Osteoblast (primary cell): Measurements from ENCODE around the gene GAS7. TPM values are rescaled to one million over a fixed set of nuclear protein-coding genes. Genes with fewer than 3 reads are reported as not detected.

Experiments used
- DNase-seq: peaks from one replicate; pipeline ENCODE4 v3.0.0; 2011; ENCODE audit warnings: low spot score, mixed read lengths; ENCODE audit not compliant: insufficient read length; ENCODE audit errors: missing footprints
- H2AFZ ChIP-seq: 2 replicates; pipeline ENCODE4 v1.6.0; 2011; ENCODE audit warnings: mild to moderate bottlenecking, low read length
- H3K27ac ChIP-seq: 2 replicates; pipeline ENCODE4 v1.5.1; 2011; ENCODE audit warnings: mild to moderate bottlenecking, low read depth, low read length, moderate library complexity
- H3K27me3 ChIP-seq: 2 replicates; pipeline ENCODE4 v1.6.0; 2012; ENCODE audit warnings: mild to moderate bottlenecking, control low read depth, inconsistent platforms, low read length, moderate library complexity; ENCODE audit not compliant: insufficient read depth
- H3K36me3 ChIP-seq: 2 replicates; pipeline ENCODE4 v1.5.1; 2011; ENCODE audit warnings: mild to moderate bottlenecking, low read length, control low read depth, moderate library complexity; ENCODE audit not compliant: insufficient read depth
- H3K4me1 ChIP-seq: 2 replicates; pipeline ENCODE4 v1.5.1; 2011; ENCODE audit warnings: mild to moderate bottlenecking, low read length, control low read depth, moderate library complexity; ENCODE audit not compliant: insufficient read depth
- H3K4me2 ChIP-seq: 2 replicates; pipeline ENCODE4 v1.6.0; 2011; ENCODE audit warnings: mild to moderate bottlenecking, low read length; ENCODE audit not compliant: insufficient read depth
- H3K4me3 ChIP-seq: fragments of 200-600 bp; sonication (generic); 3 replicates; pipeline ENCODE4 v1.5.1; 2012; ENCODE audit warnings: mild to moderate bottlenecking, low read length, inconsistent platforms; ENCODE audit not compliant: insufficient read depth
- H3K79me2 ChIP-seq: 2 replicates; pipeline ENCODE4 v1.6.0; 2012; ENCODE audit warnings: mild to moderate bottlenecking, low read length, control low read depth, inconsistent platforms; ENCODE audit not compliant: insufficient read depth
- H3K9me3 ChIP-seq: 2 replicates; pipeline ENCODE4 v1.5.1; 2011; ENCODE audit warnings: low read depth, low read length, control low read depth
- H4K20me1 ChIP-seq: 2 replicates; pipeline ENCODE4 v1.6.0; 2012; ENCODE audit warnings: mild to moderate bottlenecking, low read length, control low read depth; ENCODE audit not compliant: insufficient read depth
- CTCF ChIP-seq: IDR thresholded peaks from 2 replicates; pipeline ENCODE4 v1.5.1; 2011; ENCODE audit warnings: mild to moderate bottlenecking, low read depth, low read length, moderate library complexity; ENCODE audit errors: extremely low read depth
- total RNA-seq: library from RNA; depleted of rRNA; stranded (reverse); fragments of >200 nt; gene quantifications from 2 replicates; pipeline ENCODE4 v1.2.3, GENCODE V29; 2012

The GAS7 gene
- total RNA-seq, 1 donor: 3.6 TPM

GRCh38 chr17:9982159-9982558, 216.2 kb downstream of the GAS7 start:
- no peak for DNase-seq
- no peak for TF ChIP-seq CTCF

GRCh38 chr17:9981344-9981915, 217.0 kb downstream of the GAS7 start:
- no peak overlapping the region for H3K4me2 ChIP-seq
- H2AFZ ChIP-seq: no peak overlapping the region
- no peaks in the 10 kb centered on the region for H3K4me1 ChIP-seq
- TF ChIP-seq CTCF: no peak
- H3K27me3 ChIP-seq: no peaks in the 10 kb centered on the region
- no peak overlapping the region for H3K27ac ChIP-seq
- H3K79me2 ChIP-seq: no peaks in the 10 kb centered on the region
- no peaks in the 10 kb centered on the region for H4K20me1 ChIP-seq
- no peak overlapping the region for H3K4me3 ChIP-seq
- H3K9me3 ChIP-seq: no peaks in the 10 kb centered on the region
- no peaks in the 10 kb centered on the region for H3K36me3 ChIP-seq
- DNase-seq: no peak

More at GRCh38 chr17:9982159-9982558, 216.2 kb downstream of the GAS7 start:
- Histone ChIP-seq H3K4me2 (no peak overlapping the region), H3K36me3 (no peaks in the 10 kb centered on the region), H3K4me3 (no peak overlapping the region), H3K9me3 (no peaks in the 10 kb centered on the region), H2AFZ (no peak overlapping the region), H3K79me2 (no peaks in the 10 kb centered on the region), H3K27ac (no peak overlapping the region), H3K4me1 (no peaks in the 10 kb centered on the region), H4K20me1 (no peaks in the 10 kb centered on the region), H3K27me3 (no peaks in the 10 kb centered on the region)

- no peak for TF ChIP-seq CTCF
- H3K4me3 ChIP-seq: no peak overlapping the region
- H3K27me3 ChIP-seq: no peaks in the 10 kb centered on the region
- H3K4me2 ChIP-seq: no peak overlapping the region
- H3K9me3 ChIP-seq: no peaks in the 10 kb centered on the region
- H3K36me3 ChIP-seq: no peaks in the 10 kb centered on the region
- no peak overlapping the region for H2AFZ ChIP-seq
- H4K20me1 ChIP-seq: no peaks in the 10 kb centered on the region
- DNase-seq: no peak
- H3K27ac ChIP-seq: no peak overlapping the region
- H3K79me2 ChIP-seq: no peaks in the 10 kb centered on the region
- no peaks in the 10 kb centered on the region for H3K4me1 ChIP-seq
Measured at GRCh38 chr17:9979463-9979995, 218.9 kb downstream of the GAS7 start.

- TF ChIP-seq CTCF: no peak
- Histone ChIP-seq H3K4me3 (no peak overlapping the region), H2AFZ (no peak overlapping the region), H3K4me1 (no peaks in the 10 kb centered on the region), H3K9me3 (no peaks in the 10 kb centered on the region), H3K27me3 (no peaks in the 10 kb centered on the region), H3K36me3 (no peaks in the 10 kb centered on the region), H3K4me2 (no peak overlapping the region), H4K20me1 (no peaks in the 10 kb centered on the region), H3K79me2 (no peaks in the 10 kb centered on the region), H3K27ac (no peak overlapping the region)
- DNase-seq: no peak
Measured at GRCh38 chr17:9977180-9977575, 221.2 kb downstream of the GAS7 start.
